NT2/D1 (cell line): Measurements from ENCODE around the gene MPP1.

Source experiments
- SUZ12 ChIP-seq: IDR thresholded peaks from 2 replicates; pipeline ENCODE4 v1.6.1; 2011; ENCODE audit not compliant: insufficient read length, insufficient read depth; ENCODE audit errors: extremely low read depth
- YY1 ChIP-seq: IDR thresholded peaks from 2 replicates; pipeline ENCODE4 v1.6.1; 2011; ENCODE audit not compliant: insufficient read length, insufficient read depth
- ZNF274 ChIP-seq: IDR thresholded peaks from 2 replicates; pipeline ENCODE4 v1.6.1; 2011; ENCODE audit warnings: mild to moderate bottlenecking, low read depth, low read length

DNA sequence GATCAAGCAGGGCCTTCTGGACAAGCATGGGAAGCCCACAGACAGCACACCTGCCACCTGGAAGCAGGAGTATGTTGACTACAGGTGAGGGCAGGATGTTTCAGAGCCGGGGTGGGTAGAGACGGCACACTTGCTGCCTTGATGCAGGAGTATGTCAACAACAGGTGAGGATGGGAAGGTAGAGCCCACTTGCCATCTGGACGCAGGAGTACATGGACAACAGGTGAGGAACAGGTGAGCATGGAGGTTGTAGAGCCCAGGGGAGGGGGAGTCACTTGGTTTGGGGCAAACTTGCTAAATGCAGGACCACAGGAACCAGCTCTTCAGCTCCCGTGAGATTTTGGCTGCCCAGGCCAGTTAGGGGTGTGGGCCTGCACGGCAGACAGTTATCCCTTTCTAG lies 30.7 kb downstream of the MPP1 start:
- TF ChIP-seq SUZ12 (no peak), YY1 (no peak), ZNF274 (no peak)
